Measurements from ENCODE around the gene UBE2A. TPM values are rescaled to one million over a fixed set of nuclear protein-coding genes. Genes with fewer than 3 reads are reported as not detected.
A peak's percentile ranks its signal among the peaks of the same experiment; 100 is the strongest.

Gene UBE2A
- 37.3 TPM for total RNA-seq (ENCODE audit: insufficient read depth, low replicate concordance)

GRCh38 chrX:119574394-119575266, at the start of gene UBE2A:
Gene UBE2A, plus strand, starts transcription at chrX:119574563. Its CDS starts 149 bp downstream, at chrX:119574712.
- DNase-seq (ENCODE audit: low spot score) = peak; percentile 91

- peak; percentile 27 for DNase-seq (ENCODE audit: low spot score)
These were observed 44.8 kb upstream of the UBE2A start for GRCh38 chrX:119529345-119530276.

- DNase-seq (ENCODE audit: low spot score) = no peak
These were observed 36.9 kb upstream of the UBE2A start for GRCh38 chrX:119537487-119537886.

- no peak for DNase-seq (ENCODE audit: low spot score)
These were observed 34.5 kb upstream of the UBE2A start for GRCh38 chrX:119539872-119540271.

GRCh38 chrX:119541188-119541587, 33.2 kb upstream of the UBE2A start:
- no peak for DNase-seq (ENCODE audit: low spot score)

- DNase-seq (ENCODE audit: low spot score) = no peak
These were observed 24.9 kb upstream of the UBE2A start for GRCh38 chrX:119549327-119550016.

GRCh38 chrX:119552508-119552907, 21.9 kb upstream of the UBE2A start:
- DNase-seq (ENCODE audit: low spot score) = peak; percentile 49

GRCh38 chrX:119565107-119565663, 9.2 kb upstream of the UBE2A start, which contains the start of gene STEEP1:
Gene STEEP1, minus strand, starts transcription at chrX:119565409. Its CDS starts 54 bp downstream, at chrX:119565355.
- peak; percentile 93 for DNase-seq (ENCODE audit: low spot score)

- no peak for DNase-seq (ENCODE audit: low spot score)
These were observed 4.0 kb upstream of the UBE2A start for GRCh38 chrX:119570351-119570835.

GRCh38 chrX:119573222-119573621, 1.1 kb upstream of the UBE2A start:
- no peak for DNase-seq (ENCODE audit: low spot score)

- peak; percentile 66 for DNase-seq (ENCODE audit: low spot score)
These were observed 446 bp upstream of the UBE2A start for GRCh38 chrX:119573840-119574393.

GRCh38 chrX:119579414-119579813, 5.1 kb downstream of the UBE2A start:
- no peak for DNase-seq (ENCODE audit: low spot score)

- DNase-seq (ENCODE audit: low spot score) = no peak
These were observed 9.2 kb downstream of the UBE2A start for GRCh38 chrX:119583431-119584059.

GRCh38 chrX:119589810-119590209, 15.4 kb downstream of the UBE2A start:
- DNase-seq (ENCODE audit: low spot score) = no peak

GRCh38 chrX:119602701-119603255, 28.4 kb downstream of the UBE2A start:
- no peak for DNase-seq (ENCODE audit: low spot score)

- no peak for DNase-seq (ENCODE audit: low spot score)
These were observed 30.6 kb downstream of the UBE2A start for GRCh38 chrX:119604766-119605463.

GRCh38 chrX:119605464-119606279, 31.3 kb downstream of the UBE2A start:
- peak; percentile 2 for DNase-seq (ENCODE audit: low spot score)

- peak; percentile 94 for DNase-seq (ENCODE audit: low spot score)
These were observed 32.1 kb downstream of the UBE2A start, which contains the start of gene NKRF for GRCh38 chrX:119606280-119607017. Gene NKRF, minus strand, starts transcription at chrX:119606424.

All from umbilical cord (tissue), 2 donors.